A673 (cell line): ENCODE measurements around the gene TBXAS1.

Source experiments
- EZH2 ChIP-seq: fragments of 200-600 bp; sonication (generic); IDR thresholded peaks from 2 replicates; pipeline ENCODE4 v1.6.1; 2017; ENCODE audit warnings: borderline replicate concordance, low read depth, mild to moderate bottlenecking, mixed read lengths, antibody characterized with exemption, low read length; ENCODE audit not compliant: poor library complexity, severe bottlenecking
- TF ChIP-seq, protein P1 (sequence below): fragments of 300-800, 200-600 bp; sonication (generic); conservative IDR thresholded peaks from 2 replicates; pipeline ENCODE4 v1.5.1; 2017; ENCODE audit warnings: low read depth, mild to moderate bottlenecking, antibody characterized with exemption, low read length, moderate library complexity, mixed read lengths

DNA sequence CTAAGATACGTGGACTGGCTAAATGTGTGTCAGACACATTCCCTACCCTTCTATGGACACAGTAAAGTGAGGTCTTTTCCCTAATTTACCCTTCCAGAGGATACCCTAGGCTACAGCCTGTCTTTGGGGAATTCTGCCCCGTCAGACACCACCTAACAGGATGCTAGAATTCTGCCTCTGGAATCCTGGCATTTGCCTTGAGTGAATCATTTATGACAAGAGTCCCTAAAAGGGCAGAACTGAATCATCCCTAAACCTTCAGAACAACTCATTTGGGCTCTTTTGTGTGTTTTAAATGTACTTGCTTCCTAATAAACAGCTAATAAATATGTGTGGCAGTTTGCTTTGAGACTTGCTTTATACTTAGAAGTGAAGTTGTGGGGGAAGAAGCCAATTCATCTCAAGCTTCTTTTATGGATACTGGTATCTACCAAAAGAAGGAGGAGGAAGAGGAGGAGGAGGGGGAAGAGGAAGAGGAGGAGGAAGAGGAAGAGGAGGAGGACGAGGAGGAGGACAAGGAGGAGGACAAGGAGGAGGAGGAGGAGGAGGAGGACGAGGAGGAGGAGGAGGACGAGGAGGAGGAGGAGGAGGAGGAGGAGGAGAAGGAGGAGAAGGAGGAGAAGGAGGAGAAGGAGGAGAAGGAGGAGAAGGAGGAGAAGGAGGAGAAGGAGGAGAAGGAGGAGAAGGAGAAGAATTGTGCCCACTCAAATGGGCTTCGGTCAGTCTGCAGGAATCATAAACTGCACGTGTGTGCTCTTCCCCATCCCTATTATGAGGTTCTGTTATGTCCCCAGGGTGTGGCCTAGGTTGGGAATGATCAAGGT, 206.5 kb downstream of the TBXAS1 start:
- TF ChIP-seq, protein P1, sequence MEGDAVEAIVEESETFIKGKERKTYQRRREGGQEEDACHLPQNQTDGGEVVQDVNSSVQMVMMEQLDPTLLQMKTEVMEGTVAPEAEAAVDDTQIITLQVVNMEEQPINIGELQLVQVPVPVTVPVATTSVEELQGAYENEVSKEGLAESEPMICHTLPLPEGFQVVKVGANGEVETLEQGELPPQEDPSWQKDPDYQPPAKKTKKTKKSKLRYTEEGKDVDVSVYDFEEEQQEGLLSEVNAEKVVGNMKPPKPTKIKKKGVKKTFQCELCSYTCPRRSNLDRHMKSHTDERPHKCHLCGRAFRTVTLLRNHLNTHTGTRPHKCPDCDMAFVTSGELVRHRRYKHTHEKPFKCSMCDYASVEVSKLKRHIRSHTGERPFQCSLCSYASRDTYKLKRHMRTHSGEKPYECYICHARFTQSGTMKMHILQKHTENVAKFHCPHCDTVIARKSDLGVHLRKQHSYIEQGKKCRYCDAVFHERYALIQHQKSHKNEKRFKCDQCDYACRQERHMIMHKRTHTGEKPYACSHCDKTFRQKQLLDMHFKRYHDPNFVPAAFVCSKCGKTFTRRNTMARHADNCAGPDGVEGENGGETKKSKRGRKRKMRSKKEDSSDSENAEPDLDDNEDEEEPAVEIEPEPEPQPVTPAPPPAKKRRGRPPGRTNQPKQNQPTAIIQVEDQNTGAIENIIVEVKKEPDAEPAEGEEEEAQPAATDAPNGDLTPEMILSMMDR = no peak
- TF ChIP-seq EZH2 = no peak
